Spleen (tissue), 11 donors: ENCODE results near the gene UBLCP1. TPM values are rescaled to one million over a fixed set of nuclear protein-coding genes. Genes with fewer than 3 reads are reported as not detected.

Experiments
- DNase-seq: peaks from one replicate; pipeline ENCODE4 v3.0.0-alpha.2; 2020
- H3K27ac ChIP-seq, 8 donors: fragments of 200-600 bp; sonication (generic) in 7 of 8; 1 replicate in 4 of 8; 2 replicates in 4 of 8; pipeline versions ENCODE4 v1.5.0 to v1.8.0; 2016 to 2021; ENCODE audit warnings: inconsistent platforms in 4 of 8, mild to moderate bottlenecking in 4 of 8, moderate library complexity in 1 of 8
- H3K27me3 ChIP-seq, 7 donors: fragments of 200-600 bp; sonication (generic) in 6 of 7; replicated peaks in 1 of 7; 1 replicate in 4 of 7; 2 replicates in 3 of 7; pipeline versions ENCODE4 v1.5.0 to v1.8.0; 2016 to 2021; ENCODE audit warnings: inconsistent platforms in 3 of 7, mild to moderate bottlenecking in 1 of 7
- H3K36me3 ChIP-seq, 6 donors: fragments of 200-600 bp; sonication (generic) in 5 of 6; 1 replicate in 4 of 6; 2 replicates in 2 of 6; pipeline versions ENCODE4 v1.5.0 to v1.8.0; 2016 to 2021; ENCODE audit warnings: inconsistent platforms in 2 of 6
- H3K4me1 ChIP-seq, 6 donors: fragments of 200-600 bp; sonication (generic) in 5 of 6; 1 replicate in 3 of 6; 2 replicates in 3 of 6; pipeline versions ENCODE4 v1.5.0 to v1.8.0; 2016 to 2021; ENCODE audit warnings: inconsistent platforms in 3 of 6
- H3K4me3 ChIP-seq, 8 donors: fragments of 200-600 bp; sonication (generic) in 7 of 8; 1 replicate in 4 of 8; 2 replicates in 4 of 8; pipeline versions ENCODE4 v1.5.0 to v1.8.0; 2016 to 2021; ENCODE audit warnings: inconsistent platforms in 4 of 8, mild to moderate bottlenecking in 4 of 8, moderate library complexity in 2 of 8
- H3K9me3 ChIP-seq, 8 donors: fragments of 200-600 bp; sonication (generic) in 7 of 8; 1 replicate in 4 of 8; 2 replicates in 4 of 8; pipeline versions ENCODE4 v1.5.0 to v1.8.0; 2016 to 2021; ENCODE audit warnings: inconsistent platforms in 4 of 8
- POLR2A ChIP-seq, 3 donors: fragments of 450-650 bp; IDR thresholded peaks; one replicate each; pipeline ENCODE4 v1.5.1; 2017; ENCODE audit warnings: antibody characterized with exemption in 3 of 3, mild to moderate bottlenecking in 1 of 3
- POLR2AphosphoS5 ChIP-seq, 3 donors: sonication (generic); formaldehyde crosslinking; IDR thresholded peaks; one replicate each; pipeline ENCODE4 v1.5.1; 2017; ENCODE audit warnings: antibody characterized with exemption in 3 of 3
- WGBS, 5 donors: extraction: QIAGEN DNeasy Blood & Tissue Kit in 3 of 5; methylation state at CpG; one replicate each; pipeline versions ENCODE4 v1.1.5 to v1.1.7; 2013 to 2018; 5-methylcytosine and 5-hydroxymethylcytosine counted together
- intact Hi-C: fragments of 100-400 bp; cut with DNase I; formaldehyde crosslinking; loops from one replicate; pipeline ENCODE4 v1.15.0; 2023; ENCODE audit warnings: low total_unique reads
- polyA plus RNA-seq, 3 donors: library from polyadenylated mRNA; stranded (reverse); fragments of 200-250 nt; gene quantifications; one replicate each; pipeline ENCODE4 v1.2.1, GENCODE V29; 2013
- total RNA-seq, 7 donors: library from RNA; depleted of rRNA in 3 of 7; stranded (reverse); fragments of >200 nt in 3 of 7; fragmentation: NEBNext Ultra II Directional in 4 of 7; extraction: Animal tissue kit (Norgen Biotek cat#: 25700) in 4 of 7; gene quantifications; one replicate each; pipeline versions ENCODE4 v1.1.0 to v1.2.1, GENCODE V29; 2016 to 2021
- TF ChIP-seq, protein P1 (sequence below), 11 experiments: fragments of 200-600 bp in 7 of 11; fragments of 450-650 bp in 4 of 11; sonication (generic) in 4 of 11; IDR thresholded peaks in 8 of 11; conservative IDR thresholded peaks in 3 of 11; 1 replicate in 7 of 11; 2 replicates in 4 of 11; pipeline versions ENCODE4 v1.4.0 to v1.8.0; 2016 to 2021; ENCODE audit warnings: antibody characterized with exemption in 11 of 11, inconsistent platforms in 4 of 11, mild to moderate bottlenecking in 1 of 11
- donor health status: healthy with polysubstance abuse.
- donor health status: DM: no; HTN: no; CAD: no; lungs with moderate emphysema.
- donor health status: DM: no; HTN: no; CAD: no.
- donor health status: Bipolar disorder and iron deficiency.
- donor health status: healthy.
- donor health status: DM: no; HTN: no; CAD: no.
- donor health status: DM: yes; HTN: yes; CAD: no.

UBLCP1 gene
- total and polyA plus RNA-seq, 10 donors, result 25.4 to 44.8 (median 29.9) TPM

DNA sequence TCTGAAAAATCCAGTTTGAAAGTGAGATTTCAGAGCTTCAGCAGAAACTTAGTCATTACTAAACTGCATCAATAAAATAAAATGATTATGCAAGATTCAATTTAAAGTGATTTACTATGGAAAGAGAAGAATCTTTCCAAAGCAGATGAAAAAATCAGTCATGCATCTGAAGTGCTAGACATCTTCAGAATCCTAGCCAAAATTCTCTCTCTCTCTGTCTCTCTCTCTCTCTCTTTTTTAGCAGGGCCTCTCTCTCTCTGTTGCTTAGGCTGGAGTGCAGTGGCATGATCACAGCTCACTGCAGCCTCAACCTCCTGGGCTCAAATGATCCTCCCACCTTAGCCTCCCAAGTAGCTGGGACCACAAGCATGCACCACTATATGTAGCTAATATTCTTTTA lies 18.2 kb upstream of the UBLCP1 start:
- Histone ChIP-seq H3K4me3 (no peak overlapping the region), H3K9me3 (no peaks in the 10 kb centered on the region), H3K27me3 (no peaks in the 10 kb centered on the region), H3K27ac (no peak overlapping the region), H3K36me3 (no peaks in the 10 kb centered on the region), H3K4me1 (peaks cover 0 to 17% (median 9%) of the 10 kb centered on the region in 6 donors)
- DNase-seq, result no peak
- TF ChIP-seq, protein P1, sequence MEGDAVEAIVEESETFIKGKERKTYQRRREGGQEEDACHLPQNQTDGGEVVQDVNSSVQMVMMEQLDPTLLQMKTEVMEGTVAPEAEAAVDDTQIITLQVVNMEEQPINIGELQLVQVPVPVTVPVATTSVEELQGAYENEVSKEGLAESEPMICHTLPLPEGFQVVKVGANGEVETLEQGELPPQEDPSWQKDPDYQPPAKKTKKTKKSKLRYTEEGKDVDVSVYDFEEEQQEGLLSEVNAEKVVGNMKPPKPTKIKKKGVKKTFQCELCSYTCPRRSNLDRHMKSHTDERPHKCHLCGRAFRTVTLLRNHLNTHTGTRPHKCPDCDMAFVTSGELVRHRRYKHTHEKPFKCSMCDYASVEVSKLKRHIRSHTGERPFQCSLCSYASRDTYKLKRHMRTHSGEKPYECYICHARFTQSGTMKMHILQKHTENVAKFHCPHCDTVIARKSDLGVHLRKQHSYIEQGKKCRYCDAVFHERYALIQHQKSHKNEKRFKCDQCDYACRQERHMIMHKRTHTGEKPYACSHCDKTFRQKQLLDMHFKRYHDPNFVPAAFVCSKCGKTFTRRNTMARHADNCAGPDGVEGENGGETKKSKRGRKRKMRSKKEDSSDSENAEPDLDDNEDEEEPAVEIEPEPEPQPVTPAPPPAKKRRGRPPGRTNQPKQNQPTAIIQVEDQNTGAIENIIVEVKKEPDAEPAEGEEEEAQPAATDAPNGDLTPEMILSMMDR (IDR thresholded peaks at IDR 0.05 in 8 of 11, conservative IDR thresholded peaks at IDR 0.05 in 3 of 11), result no peak
- TF ChIP-seq POLR2AphosphoS5 (IDR thresholded peaks at IDR 0.05) (no peak), POLR2A (IDR thresholded peaks at IDR 0.05) (no peak)
- intact Hi-C loops, result no loop called here

GRCh38 chr5:159249158-159249557 lies 13.9 kb upstream of the UBLCP1 start:
- no peak for DNase-seq
- Histone ChIP-seq H3K4me1 (no peaks in the 10 kb centered on the region), H3K36me3 (no peaks in the 10 kb centered on the region), H3K27me3 (no peaks in the 10 kb centered on the region), H3K27ac (no peak overlapping the region), H3K9me3 (no peaks in the 10 kb centered on the region), H3K4me3 (no peak overlapping the region)
- WGBS, 5 donors, result 77 to 87% (median 79%) methylated on average over 2 of the region's 2 CpGs
- TF ChIP-seq POLR2AphosphoS5 (IDR thresholded peaks at IDR 0.05) (no peak), POLR2A (IDR thresholded peaks at IDR 0.05) (no peak)
- TF ChIP-seq, protein P1 (IDR thresholded peaks at IDR 0.05 in 8 of 11, conservative IDR thresholded peaks at IDR 0.05 in 3 of 11), result no peak
- intact Hi-C loops, result no loop called here

DNA sequence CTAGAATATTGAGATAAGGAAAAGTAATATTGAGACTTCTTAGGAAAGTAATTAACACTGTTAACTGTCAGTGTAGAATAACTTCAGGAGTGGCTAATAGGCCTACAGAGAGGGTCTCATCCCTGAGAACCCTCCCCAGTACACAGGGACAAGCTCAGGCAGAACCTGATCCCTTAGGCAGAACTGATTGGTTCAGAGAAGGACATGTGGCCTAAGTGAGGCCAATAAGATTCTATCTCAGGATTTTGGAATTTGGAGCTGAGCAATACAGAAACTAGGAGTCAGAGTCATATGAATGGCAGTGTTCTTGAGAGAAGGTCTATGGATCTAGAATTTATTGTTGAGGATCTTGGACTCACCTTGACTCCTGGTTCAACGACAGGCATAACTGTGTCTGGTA lies 10.9 kb upstream of the UBLCP1 start:
- DNase-seq, result no peak
- no peak overlapping the region for H3K27ac ChIP-seq
- H3K4me1 ChIP-seq, result no peaks in the 10 kb centered on the region
- H3K4me3 ChIP-seq, result no peak overlapping the region
- no peaks in the 10 kb centered on the region for H3K9me3 ChIP-seq
- no peaks in the 10 kb centered on the region for H3K36me3 ChIP-seq
- H3K27me3 ChIP-seq, result peaks cover 0 to 4% (median 0%) of the 10 kb centered on the region in 7 donors
- intact Hi-C loops, result no loop called here
- WGBS, 5 donors, result 0 to 88% (median 52%) methylated on average over 1 of the region's 1 CpG
- TF ChIP-seq, protein P1 (IDR thresholded peaks at IDR 0.05 in 8 of 11, conservative IDR thresholded peaks at IDR 0.05 in 3 of 11), result no peak
- TF ChIP-seq POLR2AphosphoS5 (IDR thresholded peaks at IDR 0.05), result no peak
- no peak for TF ChIP-seq POLR2A (IDR thresholded peaks at IDR 0.05)

- H3K9me3 ChIP-seq, result no peaks in the 10 kb centered on the region
- DNase-seq, result no peak
- peaks cover 0 to 4% (median 0%) of the 10 kb centered on the region in 7 donors for H3K27me3 ChIP-seq
- H3K36me3 ChIP-seq, result no peaks in the 10 kb centered on the region
- peaks cover 0 to 4% (median 2%) of the 10 kb centered on the region in 6 donors for H3K4me1 ChIP-seq
- no peak overlapping the region for H3K27ac ChIP-seq
- H3K4me3 ChIP-seq, result no peak overlapping the region
- TF ChIP-seq, protein P1 (IDR thresholded peaks at IDR 0.05 in 8 of 11, conservative IDR thresholded peaks at IDR 0.05 in 3 of 11), result no peak
- TF ChIP-seq POLR2A (IDR thresholded peaks at IDR 0.05), result no peak
- no peak for TF ChIP-seq POLR2AphosphoS5 (IDR thresholded peaks at IDR 0.05)
- intact Hi-C loops, result no loop called here
Observed at GRCh38 chr5:159257007-159257406, 6.1 kb upstream of the UBLCP1 start.
